Measurements from ENCODE around the gene ALG3. TPM values are rescaled to one million over a fixed set of nuclear protein-coding genes. Genes with fewer than 3 reads are reported as not detected.

ALG3 gene
- total RNA-seq, 1 experiment from 2014 or later, result 38.2 TPM

DNA sequence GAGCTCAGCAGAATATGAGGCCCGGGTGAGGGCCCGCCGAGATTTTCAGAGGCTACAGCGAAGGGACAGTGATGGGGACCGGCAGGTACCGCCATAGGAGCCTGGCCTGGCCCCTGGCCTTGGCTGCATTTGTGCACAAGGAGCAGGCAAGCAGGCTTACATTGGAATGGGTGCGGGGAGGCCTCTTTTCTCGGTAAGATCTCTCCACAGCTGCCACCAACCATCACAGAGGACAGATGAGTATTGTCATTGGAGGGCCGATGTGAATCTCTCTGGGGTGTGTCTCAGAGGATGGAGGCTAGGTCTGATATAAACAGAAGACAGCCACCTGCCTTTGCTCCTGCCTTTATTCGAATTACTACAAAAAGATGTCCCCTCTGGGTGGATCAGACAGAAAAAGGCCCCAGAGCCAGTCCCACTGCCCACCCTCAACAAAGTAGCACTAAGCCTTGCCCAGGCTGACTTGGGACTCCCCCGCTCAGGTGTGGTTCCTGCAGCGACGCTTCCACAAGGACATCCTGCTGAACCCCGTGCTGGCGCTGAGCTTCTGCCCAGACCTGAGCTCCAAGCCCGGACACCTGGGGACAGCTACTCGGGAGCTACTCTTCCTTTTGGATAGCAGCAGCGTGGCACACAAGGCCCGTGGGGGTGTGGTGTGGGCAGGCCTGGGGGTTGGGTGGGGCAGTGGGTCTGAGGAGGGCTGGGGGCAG is 13.9 kb downstream of the ALG3 start:
- Histone ChIP-seq H3K9me3 (replicated peaks) (no peaks in the 10 kb centered on the region), H3K27ac (peak overlapping the region; percentile 31; the same call in 1 of the 2 replicates), H3K27me3 (no peaks in the 10 kb centered on the region), H3K4me3 (no peak overlapping the region), H3K36me3 (no peaks in the 10 kb centered on the region), H3K4me1 (peaks cover 17% of the 10 kb centered on the region)
- peak; percentile 74 to 80 for DNase-seq

DNA sequence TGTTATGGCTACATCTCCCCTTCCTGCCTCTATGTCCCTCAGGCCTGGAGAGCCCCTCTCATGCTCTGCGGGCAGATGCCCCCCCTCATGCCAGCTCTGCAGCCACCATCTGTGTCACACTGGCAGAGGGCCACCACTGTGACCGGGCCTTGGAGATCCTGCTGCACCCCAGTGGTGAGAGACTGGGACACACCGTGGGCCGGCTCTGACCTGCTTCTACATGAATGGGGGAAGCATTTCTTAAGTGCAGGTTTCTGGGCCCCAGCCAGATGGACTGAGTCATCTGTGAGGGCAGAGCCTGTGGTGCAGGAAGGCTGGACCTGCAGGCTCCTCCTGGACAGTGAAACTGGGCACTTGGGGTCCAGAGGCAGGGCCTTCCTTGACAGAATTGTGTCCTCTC is 14.5 kb downstream of the ALG3 start:
- Histone ChIP-seq H3K9me3 (replicated peaks) (no peaks in the 10 kb centered on the region), H3K36me3 (no peaks in the 10 kb centered on the region), H3K27ac (peak overlapping the region; percentile 31; the same call in 1 of the 2 replicates), H3K27me3 (no peaks in the 10 kb centered on the region), H3K4me1 (peaks cover 17% of the 10 kb centered on the region), H3K4me3 (no peak overlapping the region)
- DNase-seq, result peak; percentile 60

DNA sequence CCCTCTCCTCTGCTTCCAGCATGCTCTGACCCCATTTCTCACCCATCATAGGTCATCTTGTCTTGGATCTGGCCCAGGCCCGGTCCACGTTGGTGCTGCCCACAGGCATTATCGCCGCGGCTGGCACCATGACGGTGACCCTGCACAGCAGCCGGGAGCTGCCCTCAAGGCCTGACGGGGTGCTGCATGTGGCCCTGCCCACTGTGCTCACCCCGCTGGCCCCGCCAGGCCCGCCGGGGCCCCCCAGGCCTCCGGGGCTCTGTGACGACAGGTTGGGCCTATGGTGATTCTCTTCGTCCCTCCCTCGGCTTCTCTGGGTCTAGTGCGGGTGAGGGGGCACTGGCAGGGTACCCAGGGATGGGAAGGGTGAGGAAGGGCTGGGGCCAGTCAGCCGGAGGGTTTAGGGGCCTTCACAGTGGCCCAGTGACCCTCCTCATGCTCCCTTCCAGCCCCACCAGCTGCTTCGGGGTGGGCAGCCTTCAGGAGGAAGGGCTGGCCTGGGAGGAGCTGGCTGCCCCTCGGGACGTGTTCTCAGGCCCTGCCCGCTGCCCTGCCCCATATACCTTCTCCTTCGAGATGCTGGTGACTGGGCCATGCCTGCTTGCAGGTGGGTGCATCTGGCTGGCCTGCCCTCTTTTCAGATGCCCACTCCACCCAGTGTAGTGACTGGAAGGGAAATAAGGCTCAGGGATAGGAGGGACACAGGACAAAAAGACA is 15.5 kb downstream of the ALG3 start:
- DNase-seq, result no peak
- Histone ChIP-seq H3K9me3 (replicated peaks) (no peaks in the 10 kb centered on the region), H3K27me3 (0 out of 2 replicates have a peak, but pooled peaks cover 4% of the 10 kb centered on the region), H3K36me3 (no peaks in the 10 kb centered on the region), H3K4me1 (peaks cover 17% of the 10 kb centered on the region), H3K4me3 (no peak overlapping the region), H3K27ac (no peak overlapping the region)

DNA sequence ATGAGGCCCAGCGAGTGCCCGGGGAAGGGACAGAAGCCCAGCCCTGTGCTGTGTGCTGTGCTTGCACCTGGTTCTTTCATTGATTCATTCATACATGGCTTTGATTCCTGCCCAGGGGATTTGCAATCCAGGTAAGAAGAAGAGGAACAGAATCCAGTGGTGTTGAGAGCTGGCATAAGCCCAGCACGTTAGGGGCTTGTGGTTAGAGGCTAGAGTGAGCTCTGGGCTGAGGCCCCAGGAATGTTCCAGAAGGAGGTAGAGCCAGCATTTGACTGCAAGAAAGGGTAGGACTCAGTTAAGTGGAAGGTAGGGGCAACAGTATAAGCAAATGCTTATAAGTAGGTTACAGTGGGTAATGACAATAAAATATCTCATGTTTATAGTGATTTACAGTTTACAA is 17.1 kb downstream of the ALG3 start:
- Histone ChIP-seq H3K4me1 (peaks cover 17% of the 10 kb centered on the region), H3K4me3 (no peak overlapping the region), H3K9me3 (replicated peaks) (no peaks in the 10 kb centered on the region), H3K27ac (no peak overlapping the region), H3K27me3 (0 out of 2 replicates have a peak, but pooled peaks cover 4% of the 10 kb centered on the region), H3K36me3 (no peaks in the 10 kb centered on the region)
- no peak for DNase-seq

DNA sequence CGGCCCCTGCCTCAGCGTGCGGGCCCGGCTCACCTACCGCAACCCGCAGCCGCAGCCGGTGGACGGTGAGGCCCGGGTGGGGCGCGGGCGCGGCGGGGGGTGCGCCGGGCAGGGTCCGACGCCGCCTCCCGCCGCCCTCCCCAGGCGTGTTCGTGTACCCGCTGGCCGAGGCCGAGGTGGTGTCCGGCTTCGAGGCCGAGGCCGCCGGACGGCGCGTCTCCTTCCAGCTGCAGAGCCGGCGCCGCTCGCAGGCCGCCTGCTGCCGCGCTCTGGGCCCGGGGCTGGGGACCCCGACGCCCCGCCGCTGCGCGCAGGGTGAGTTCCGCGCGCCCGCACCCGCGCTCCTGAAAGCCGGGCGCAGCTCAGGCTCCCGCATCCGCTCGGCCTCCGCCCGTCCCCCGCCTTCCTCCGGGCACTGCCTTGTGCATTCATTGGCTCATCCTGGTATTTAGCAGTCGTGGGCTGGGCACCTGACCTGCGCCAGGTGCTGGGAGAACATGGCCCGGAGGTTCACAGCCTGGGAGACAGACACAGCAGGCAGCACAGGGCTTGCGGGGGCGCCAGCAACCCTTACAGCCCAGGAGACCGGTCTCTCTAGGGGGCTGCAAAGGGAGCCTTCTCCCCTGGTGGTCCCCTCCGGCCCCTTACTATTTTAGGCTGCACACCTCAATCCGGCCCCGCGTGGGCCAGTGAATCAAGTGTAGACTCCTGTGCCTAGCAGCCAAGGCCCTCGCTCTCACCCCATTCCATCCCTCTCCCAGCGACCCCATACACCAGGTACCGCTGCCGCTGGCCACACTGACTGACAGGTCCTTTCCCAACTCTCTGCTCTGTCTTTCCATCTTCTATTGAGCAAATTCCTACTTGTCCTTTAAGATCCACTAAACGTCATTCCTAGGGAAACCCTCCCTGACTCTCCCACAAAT is 17.9 kb downstream of the ALG3 start:
- Histone ChIP-seq H3K4me3 (no peak overlapping the region), H3K4me1 (peaks cover 17% of the 10 kb centered on the region; the same call in 1 of the 2 replicates), H3K36me3 (no peaks in the 10 kb centered on the region), H3K27me3 (0 out of 2 replicates have a peak, but pooled peaks cover 4% of the 10 kb centered on the region), H3K27ac (no peak overlapping the region), H3K9me3 (replicated peaks) (no peaks in the 10 kb centered on the region)
- DNase-seq, result no peak

DNA sequence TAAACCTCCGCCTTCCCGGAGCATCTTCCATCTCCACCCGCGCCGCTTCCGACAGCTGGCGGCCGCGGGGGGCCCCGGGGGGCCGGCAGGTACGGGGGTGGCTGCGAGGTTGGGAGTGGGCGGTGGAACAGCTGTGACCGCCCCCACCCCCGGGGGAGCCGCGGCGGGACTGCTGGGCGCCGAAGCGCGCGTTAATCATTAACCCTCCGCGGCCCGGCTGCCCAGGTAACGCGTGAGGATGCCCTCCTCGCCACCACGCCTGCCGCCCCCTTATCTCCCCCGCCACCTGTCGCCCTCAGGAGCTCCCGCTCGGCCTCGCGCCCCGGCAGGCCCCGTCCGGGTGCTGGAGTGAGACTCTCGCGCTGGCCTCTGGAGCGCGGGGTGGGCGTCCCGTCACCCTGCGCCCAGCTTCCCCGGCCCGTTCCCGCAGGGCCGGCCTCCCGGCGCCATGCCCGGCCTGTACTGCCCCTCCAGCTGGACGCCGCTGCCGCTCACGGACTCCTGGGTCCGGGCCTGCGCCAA is 18.6 kb downstream of the ALG3 start:
- Histone ChIP-seq H3K36me3 (no peaks in the 10 kb centered on the region), H3K27me3 (0 out of 2 replicates have a peak, but pooled peaks cover 4% of the 10 kb centered on the region), H3K4me3 (peak overlapping the region; percentile 55), H3K4me1 (peaks cover 17% of the 10 kb centered on the region; the same call in 1 of the 2 replicates), H3K27ac (no peak overlapping the region), H3K9me3 (replicated peaks) (no peaks in the 10 kb centered on the region)
- DNase-seq, result peak in 1 of 2 experiments; percentile 25

DNA sequence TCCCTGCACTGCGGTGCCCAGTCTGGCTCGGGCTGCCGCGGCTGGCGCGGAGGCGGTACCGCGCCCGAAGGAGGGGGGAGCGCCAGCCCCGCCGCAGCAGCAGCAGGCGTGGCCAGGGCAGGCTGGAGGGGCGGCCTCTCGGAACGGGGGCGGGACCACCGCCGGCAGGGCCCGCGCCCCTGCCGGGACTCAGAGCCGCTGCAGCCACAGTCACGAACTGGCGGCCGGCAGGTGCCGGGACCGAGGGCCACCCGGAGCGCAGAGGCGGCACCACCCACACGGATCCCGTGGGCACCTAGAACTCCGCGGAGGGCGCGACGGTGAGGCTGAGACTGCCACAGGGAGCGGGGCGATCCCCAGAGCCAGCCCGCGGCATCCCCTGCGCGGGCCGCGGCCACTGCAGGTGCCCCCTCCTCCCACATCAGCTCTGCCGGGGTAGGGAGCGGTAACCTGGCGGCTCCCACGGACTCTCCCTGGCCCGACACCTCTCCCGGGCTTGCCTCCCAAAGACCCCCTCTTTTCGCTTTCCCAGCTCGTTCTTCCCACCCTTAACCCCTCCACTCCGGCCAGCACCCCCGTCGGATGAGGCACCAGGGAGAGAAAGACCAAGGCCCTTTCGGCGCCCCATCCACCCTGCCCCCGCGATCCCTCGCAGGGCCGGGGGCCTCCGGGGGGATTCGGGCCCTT is 19.2 kb downstream of the ALG3 start, which contains the start of gene VWA5B2:
Gene VWA5B2, plus strand, starts transcription at position 192 of the 687 bp plus-strand sequence. CDS start 944 bp downstream, outside the sequence.
- Histone ChIP-seq H3K4me1 (peaks cover 13% of the 10 kb centered on the region; the same call in 1 of the 2 replicates), H3K36me3 (no peaks in the 10 kb centered on the region), H3K27me3 (0 out of 2 replicates have a peak, but pooled peaks cover 4% of the 10 kb centered on the region), H3K27ac (no peak within 1 kb of the TSS), H3K4me3 (peak within 1 kb of the TSS; percentile 55), H3K9me3 (replicated peaks) (no peaks in the 10 kb centered on the region)
- peak; percentile 68 to 72 for DNase-seq

DNA sequence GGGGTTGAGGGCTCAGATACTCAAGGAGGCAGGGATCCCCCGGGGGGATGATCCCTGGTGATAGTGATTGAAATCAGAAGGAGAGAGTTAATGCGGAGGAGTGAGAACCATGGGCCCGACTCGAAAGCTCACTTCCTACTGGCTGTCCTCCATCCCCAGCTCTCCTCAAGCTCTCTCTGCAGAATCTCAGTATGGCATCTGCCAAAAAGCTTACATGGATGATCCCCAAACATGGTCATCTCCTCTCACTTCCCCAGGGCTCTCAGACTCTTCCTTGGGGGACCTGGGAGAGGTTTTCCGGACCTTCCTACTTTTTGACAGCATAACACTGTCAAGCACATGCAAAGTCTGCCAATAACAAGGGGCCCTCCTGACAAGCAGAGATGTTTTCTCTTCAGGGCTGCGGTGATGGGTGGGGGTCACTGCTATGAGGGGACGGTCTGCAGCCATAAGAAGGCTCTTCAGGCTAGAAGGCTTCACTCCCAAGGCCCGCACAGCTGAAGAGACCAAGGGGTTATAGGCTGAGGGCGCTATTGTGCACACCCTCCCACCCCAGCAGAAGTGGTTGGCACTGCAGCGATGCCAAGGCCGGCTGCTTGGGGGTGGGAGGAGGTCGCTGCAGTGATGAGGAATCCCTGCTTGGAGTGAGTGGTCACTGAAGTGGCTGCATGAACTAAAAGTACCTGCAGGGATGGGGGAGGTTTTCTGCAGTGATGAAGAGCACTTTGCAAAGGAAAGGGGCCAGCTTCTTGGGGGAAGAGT is 20.2 kb downstream of the ALG3 start:
- Histone ChIP-seq H3K36me3 (no peaks in the 10 kb centered on the region), H3K4me1 (peaks cover 4% of the 10 kb centered on the region; the same call in 1 of the 2 replicates), H3K27me3 (0 out of 2 replicates have a peak, but pooled peaks cover 4% of the 10 kb centered on the region), H3K4me3 (no peak overlapping the region), H3K9me3 (replicated peaks) (no peaks in the 10 kb centered on the region), H3K27ac (no peak overlapping the region)
- no peak for DNase-seq

DNA sequence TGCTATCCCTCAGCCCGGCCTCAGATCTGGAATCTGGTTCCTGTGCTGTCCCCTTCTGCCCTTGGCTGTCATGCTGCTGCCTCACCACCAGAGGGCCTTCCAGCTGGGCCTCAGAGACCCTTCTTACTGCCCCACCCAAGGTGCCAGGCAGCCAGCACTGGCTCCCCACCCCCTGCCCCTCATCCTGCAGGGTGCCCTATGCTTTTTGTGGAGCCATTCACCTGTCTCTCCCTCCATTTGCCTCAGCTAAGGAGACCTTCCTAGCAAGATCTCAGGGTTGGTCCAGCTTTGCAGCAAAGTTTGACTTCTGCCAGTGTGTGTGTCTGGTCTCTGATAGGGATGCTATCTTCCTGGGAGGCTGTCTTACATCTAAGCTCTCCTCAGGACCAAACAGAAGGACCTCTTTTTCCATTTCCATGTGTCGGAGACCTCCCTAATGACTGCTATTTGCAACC is 21.3 kb downstream of the ALG3 start:
- Histone ChIP-seq H3K4me3 (no peak overlapping the region), H3K27ac (no peak overlapping the region), H3K4me1 (peaks cover 3% of the 10 kb centered on the region; the same call in 1 of the 2 replicates), H3K27me3 (0 out of 2 replicates have a peak, but pooled peaks cover 4% of the 10 kb centered on the region), H3K9me3 (replicated peaks) (no peaks in the 10 kb centered on the region), H3K36me3 (no peaks in the 10 kb centered on the region)
- peak; percentile 40 to 70 for DNase-seq

DNA sequence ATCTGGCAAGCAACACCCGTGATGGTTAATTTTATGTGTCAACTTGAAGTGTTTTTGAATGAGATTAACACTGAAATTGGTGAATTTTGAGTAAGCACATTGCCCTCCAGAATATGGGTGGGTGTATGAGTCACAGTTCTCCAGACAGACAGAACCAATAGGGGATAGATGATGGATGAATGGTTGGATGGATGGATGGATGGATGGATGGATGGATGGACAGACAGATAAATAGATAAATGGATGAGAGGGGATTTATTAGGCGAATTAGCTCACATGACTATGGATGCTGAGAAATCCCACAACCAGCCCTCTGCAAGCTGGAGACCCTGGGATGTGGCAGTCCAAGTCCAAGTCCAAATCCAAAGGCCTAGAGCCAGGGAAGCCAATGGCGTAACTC is 24.8 kb downstream of the ALG3 start:
- Histone ChIP-seq H3K27me3 (0 out of 2 replicates have a peak, but pooled peaks cover 4% of the 10 kb centered on the region), H3K27ac (no peak overlapping the region), H3K4me1 (no peaks in the 10 kb centered on the region), H3K36me3 (no peaks in the 10 kb centered on the region), H3K4me3 (no peak overlapping the region), H3K9me3 (replicated peaks) (no peaks in the 10 kb centered on the region)
- no peak for DNase-seq

DNA sequence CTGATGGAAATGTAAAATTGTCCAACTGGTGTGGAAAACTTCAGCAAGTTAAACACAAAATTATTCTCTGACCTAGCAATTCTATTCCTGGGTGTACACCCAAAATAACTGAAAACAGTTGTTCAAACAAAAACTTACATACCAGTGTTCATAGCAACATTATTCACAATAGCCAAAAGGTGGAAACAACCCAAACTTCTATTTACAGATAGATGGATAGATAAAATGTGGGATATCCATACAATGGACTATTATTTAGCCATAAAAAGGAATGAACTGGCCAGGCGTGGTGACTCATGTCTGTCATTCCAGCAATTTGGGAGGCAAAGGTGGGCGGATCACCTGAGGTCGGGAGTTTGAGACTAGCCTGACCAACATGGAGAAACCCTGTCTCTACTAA is 26.2 kb downstream of the ALG3 start:
- no peak overlapping the region for H3K27ac ChIP-seq
- no peak overlapping the region for H3K4me3 ChIP-seq
- no peaks in the 10 kb centered on the region for H3K4me1 ChIP-seq
- H3K27me3 ChIP-seq, result no peaks in the 10 kb centered on the region
- H3K36me3 ChIP-seq, result no peaks in the 10 kb centered on the region
- DNase-seq, result no peak
- no peaks in the 10 kb centered on the region for H3K9me3 ChIP-seq (replicated peaks)

DNA sequence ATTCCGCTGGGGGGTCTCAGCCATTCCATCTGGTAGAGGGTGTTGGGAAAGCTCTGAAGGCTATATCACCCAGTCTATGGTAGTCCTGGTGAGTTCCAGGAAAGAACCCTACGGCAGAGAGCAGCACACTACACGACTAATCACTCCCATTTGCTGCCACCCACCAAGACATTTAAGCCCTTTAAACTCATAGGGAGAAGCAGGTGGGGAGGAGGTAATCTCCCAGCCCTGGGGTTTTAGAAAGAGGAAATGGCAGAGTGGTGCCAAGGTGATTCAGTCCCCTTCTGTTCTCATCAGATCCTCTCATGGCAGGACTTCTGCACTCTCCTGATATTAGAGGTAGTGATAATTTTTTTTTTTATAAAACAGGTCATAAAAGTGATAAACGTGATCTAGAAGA is 29.9 kb downstream of the ALG3 start:
- H3K4me1 ChIP-seq, result no peaks in the 10 kb centered on the region
- no peaks in the 10 kb centered on the region for H3K9me3 ChIP-seq (replicated peaks)
- no peaks in the 10 kb centered on the region for H3K27me3 ChIP-seq
- H3K27ac ChIP-seq, result no peak overlapping the region
- peak in 1 of 2 experiments; percentile 29 for DNase-seq
- no peaks in the 10 kb centered on the region for H3K36me3 ChIP-seq
- no peak overlapping the region for H3K4me3 ChIP-seq

DNA sequence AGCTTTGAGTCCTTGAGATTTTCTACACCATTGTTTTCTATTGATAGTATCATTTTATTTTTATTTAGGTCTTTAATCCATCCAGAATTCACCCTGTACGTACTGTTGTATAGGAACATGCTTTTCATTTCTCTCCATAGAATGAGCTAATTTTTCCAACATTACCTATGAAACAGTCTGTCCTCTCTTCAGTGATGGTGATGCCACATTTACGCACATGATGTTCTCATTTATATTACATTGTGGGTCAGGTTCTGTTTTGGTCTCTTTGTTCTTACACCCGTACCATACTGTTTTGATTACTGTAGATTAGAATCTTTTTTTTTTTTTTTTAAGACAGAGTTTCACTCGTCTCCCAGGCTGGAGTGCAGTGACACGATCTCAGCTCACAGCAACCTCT is 37.0 kb downstream of the ALG3 start:
- no peaks in the 10 kb centered on the region for H3K36me3 ChIP-seq
- H3K4me3 ChIP-seq, result no peak overlapping the region
- DNase-seq, result no peak
- H3K27me3 ChIP-seq, result no peaks in the 10 kb centered on the region
- no peaks in the 10 kb centered on the region for H3K4me1 ChIP-seq
- H3K27ac ChIP-seq, result no peak overlapping the region
- H3K9me3 ChIP-seq (replicated peaks), result no peaks in the 10 kb centered on the region

Measured in SJCRH30 (cell line).